Purkinje cell (primary cell): ENCODE measurements around the gene CEP112. TPM values are rescaled to one million over a fixed set of nuclear protein-coding genes. Genes with fewer than 3 reads are reported as not detected.

Experiments
- polyA plus RNA-seq: library from polyadenylated mRNA; unstranded; fragments of >200 nt; fragmentation: Nextera tagmentation; gene quantifications from 2 replicates; pipeline ENCODE4 v1.2.1, GENCODE V29; 2014

CEP112 gene
- polyA plus RNA-seq: 25.1 and 41.1 TPM in 2 replicates

GRCh38 chr17:66191593-66192377 is at the start of gene CEP112:
Gene CEP112 (minus strand): TSS chr17:66192133.

GRCh38 chr17:66228887-66229782 is 37.2 kb upstream of the CEP112 start, which contains the start of gene APOH:
Gene APOH (minus strand): TSS chr17:66229415. CDS start chr17:66229379, 36 bp downstream.

Other genes starting within 250 kb of the CEP112 start
- not detected in 2 replicates for gene APOH, start 37.3 kb upstream of the CEP112 start, polyA plus RNA-seq
- 7.6 and 8.0 TPM in 2 replicates for gene PRKCA, start 110.5 kb upstream of the CEP112 start, polyA plus RNA-seq